HG02763 (cell line): ENCODE measurements around the gene VAMP7.
"Not testable (repeated sequence)": the region's sequence is repeated elsewhere in the genome, so short reads cannot be mapped to it uniquely, and the experiment has no call there.

Source experiments
- ATAC-seq: cut with Tn5 transposase; IDR thresholded peaks from one replicate; pipeline ENCODE4 v1.9.1; 2021; ENCODE audit warnings: mild to moderate bottlenecking, moderate library complexity; ENCODE audit not compliant: unreplicated experiment

Gene VAMP7

GRCh38 chrX:155881158-155881993 is at the start of gene VAMP7:
Gene VAMP7, plus strand, starts transcription at chrX:155881345. Its CDS starts 8,122 bp downstream, at chrX:155889467.
- ATAC-seq: peak; percentile 98

GRCh38 chrX:155841232-155841631 is 39.9 kb upstream of the VAMP7 start:
- no peak for ATAC-seq

GRCh38 chrX:155851786-155852185 is 29.4 kb upstream of the VAMP7 start:
- not testable (repeated sequence) for ATAC-seq

- no peak for ATAC-seq
Measured at GRCh38 chrX:155857561-155857960, 23.6 kb upstream of the VAMP7 start.

- no peak for ATAC-seq
Measured at GRCh38 chrX:155864655-155865054, 16.5 kb upstream of the VAMP7 start.

- ATAC-seq: no peak
Measured at GRCh38 chrX:155865193-155865592, 16.0 kb upstream of the VAMP7 start.

- no peak for ATAC-seq
Measured at GRCh38 chrX:155867821-155868220, 13.3 kb upstream of the VAMP7 start.

GRCh38 chrX:155870958-155871357 is 10.2 kb upstream of the VAMP7 start:
- ATAC-seq: no peak

GRCh38 chrX:155871934-155872333 is 9.2 kb upstream of the VAMP7 start:
- ATAC-seq: no peak

GRCh38 chrX:155873188-155873587 is 8.0 kb upstream of the VAMP7 start:
- no peak for ATAC-seq

- no peak for ATAC-seq
Measured at GRCh38 chrX:155874571-155875244, 6.4 kb upstream of the VAMP7 start.

- ATAC-seq: no peak
Measured at GRCh38 chrX:155876704-155877103, 4.4 kb upstream of the VAMP7 start.

- ATAC-seq: no peak
Measured at GRCh38 chrX:155877288-155877687, 3.9 kb upstream of the VAMP7 start.

- peak; percentile 16 for ATAC-seq
Measured at GRCh38 chrX:155880586-155881157, 473 bp upstream of the VAMP7 start.

GRCh38 chrX:155886409-155886808 is 5.3 kb downstream of the VAMP7 start:
- no peak for ATAC-seq

- no peak for ATAC-seq
Measured at GRCh38 chrX:155888139-155888538, 7.0 kb downstream of the VAMP7 start.

GRCh38 chrX:155889328-155889727 is 8.2 kb downstream of the VAMP7 start:
- no peak for ATAC-seq

- ATAC-seq: no peak
Measured at GRCh38 chrX:155891446-155892210, 10.5 kb downstream of the VAMP7 start.

- ATAC-seq: no peak
Measured at GRCh38 chrX:155893521-155893920, 12.4 kb downstream of the VAMP7 start.

- no peak for ATAC-seq
Measured at GRCh38 chrX:155896512-155896911, 15.4 kb downstream of the VAMP7 start.

- ATAC-seq: no peak
Measured at GRCh38 chrX:155899366-155899765, 18.2 kb downstream of the VAMP7 start.
